ENCODE measurements around the gene CTTN.

The CTTN gene

DNA sequence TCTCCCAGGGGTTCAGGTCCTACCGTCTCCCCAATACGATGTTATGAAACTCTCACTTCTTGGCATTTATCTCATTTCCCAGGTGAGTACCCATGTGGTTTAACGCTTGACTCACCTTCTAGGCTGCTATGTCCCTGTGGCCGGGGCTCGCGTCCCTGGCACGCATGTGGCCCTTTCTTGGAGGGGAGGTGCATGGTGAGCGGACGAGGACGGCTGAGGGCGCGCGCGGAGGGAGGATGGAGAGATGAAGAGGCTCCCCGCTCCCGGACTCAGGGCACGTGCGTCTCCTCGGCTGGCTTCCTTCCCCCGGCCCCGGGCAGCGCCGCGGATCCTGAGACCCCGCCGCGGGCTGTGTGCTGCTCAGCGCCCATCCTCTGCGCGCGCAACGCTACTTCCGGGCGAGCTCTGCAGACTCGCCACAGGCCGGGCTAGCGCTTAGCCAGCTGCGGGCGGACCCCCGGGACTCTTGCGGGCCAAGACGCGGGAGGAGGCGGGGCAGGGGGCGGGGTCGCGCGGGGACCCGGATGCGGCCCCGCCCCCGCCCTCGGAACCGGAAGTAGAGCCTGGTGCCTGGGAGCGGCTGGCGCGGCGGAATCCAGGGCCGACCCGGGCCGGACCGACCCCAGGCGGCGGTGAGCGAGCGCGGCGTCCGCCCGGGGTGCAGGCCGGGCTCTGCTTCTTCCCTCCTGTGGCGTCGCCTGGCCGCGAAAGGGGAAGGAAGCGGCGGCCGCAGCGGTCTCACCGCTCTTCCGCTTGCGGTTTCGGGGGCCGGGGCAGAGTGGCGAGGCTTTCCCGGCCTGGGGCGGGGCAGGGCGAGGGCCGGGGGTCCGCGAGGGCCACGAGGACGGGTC, at the start of gene CTTN:
Gene CTTN, plus strand, starts transcription at position 547 of the 851 bp plus-strand sequence. CDS start 8,769 bp downstream, outside the sequence.
- peak; percentile 55 to 59 for DNase-seq (ENCODE audit: low read depth in 2 of 2)

GRCh38 chr11:70348608-70349007, 49.7 kb upstream of the CTTN start:
- no peak for DNase-seq (ENCODE audit: low read depth in 2 of 2)

DNA sequence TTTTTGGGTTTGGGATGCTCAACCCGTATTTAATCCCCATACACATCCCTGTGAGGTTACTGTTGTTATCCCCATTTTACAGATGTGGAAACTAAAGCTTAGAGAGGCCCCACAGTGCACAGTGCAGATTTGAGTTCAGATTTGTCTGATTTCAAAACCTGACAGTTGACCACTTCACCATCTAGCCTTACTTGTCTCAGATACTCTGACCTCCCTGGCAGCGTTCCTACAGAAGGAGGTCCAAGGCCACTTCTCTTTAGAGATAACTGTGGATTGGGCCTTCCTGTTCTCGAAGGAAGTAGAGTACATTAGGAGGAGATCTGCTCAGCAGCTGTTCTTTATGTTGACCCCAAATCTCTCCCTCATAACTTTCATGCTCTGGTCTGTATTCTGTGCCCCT, 46.7 kb upstream of the CTTN start:
- no peak for DNase-seq (ENCODE audit: low read depth in 2 of 2)

DNA sequence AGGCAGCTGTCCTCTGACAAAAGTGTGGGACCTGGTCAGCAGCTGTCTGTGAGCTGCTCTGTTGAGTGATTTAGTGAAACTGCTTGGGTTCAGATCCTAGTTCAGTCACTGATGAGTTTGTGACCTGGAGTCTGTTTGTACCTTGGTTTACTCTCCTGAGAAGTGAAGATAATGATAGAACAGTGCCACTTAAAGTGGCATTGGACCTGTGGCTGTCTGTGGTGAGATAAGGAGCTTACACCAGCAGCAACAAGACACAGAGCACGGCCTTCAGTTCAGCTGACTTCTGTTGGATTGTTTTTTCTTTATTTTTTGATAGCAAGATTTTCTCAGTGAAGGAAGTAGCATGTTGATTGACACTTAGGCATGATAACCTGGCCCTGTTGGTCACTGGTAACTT, 46.2 kb upstream of the CTTN start:
- DNase-seq (ENCODE audit: low read depth in 2 of 2): no peak

DNA sequence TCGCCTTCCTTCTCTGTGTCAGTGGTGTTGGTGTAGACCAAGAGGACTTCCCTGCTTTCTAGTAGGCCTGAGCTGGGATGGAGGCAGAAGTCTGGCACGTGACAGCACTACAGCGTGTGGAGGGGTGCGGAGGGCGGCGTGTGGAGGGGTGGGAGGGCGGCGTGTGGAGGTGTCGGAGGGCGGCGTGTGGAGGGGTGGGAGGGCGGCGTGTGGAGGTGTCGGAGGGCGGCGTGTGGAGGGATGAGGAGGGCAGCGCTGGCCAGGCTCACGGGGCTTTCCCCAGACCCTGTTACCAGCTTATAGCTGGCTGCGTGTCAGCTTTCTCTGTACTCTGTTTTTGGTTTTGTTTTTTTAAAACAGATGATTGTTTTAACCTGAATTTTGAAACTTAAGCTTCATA, 45.7 kb upstream of the CTTN start:
- DNase-seq (ENCODE audit: low read depth in 2 of 2): no peak

GRCh38 chr11:70353329-70353728, 45.0 kb upstream of the CTTN start:
- no peak for DNase-seq (ENCODE audit: low read depth in 2 of 2)

GRCh38 chr11:70353900-70354568, 44.3 kb upstream of the CTTN start:
- no peak for DNase-seq (ENCODE audit: low read depth in 2 of 2)

GRCh38 chr11:70354629-70355028, 43.7 kb upstream of the CTTN start:
- no peak for DNase-seq (ENCODE audit: low read depth in 2 of 2)

GRCh38 chr11:70358753-70359152, 39.6 kb upstream of the CTTN start:
- no peak for DNase-seq (ENCODE audit: low read depth in 2 of 2)

- no peak for DNase-seq (ENCODE audit: low read depth in 2 of 2)
Observed at GRCh38 chr11:70359451-70360205, 38.7 kb upstream of the CTTN start.

DNA sequence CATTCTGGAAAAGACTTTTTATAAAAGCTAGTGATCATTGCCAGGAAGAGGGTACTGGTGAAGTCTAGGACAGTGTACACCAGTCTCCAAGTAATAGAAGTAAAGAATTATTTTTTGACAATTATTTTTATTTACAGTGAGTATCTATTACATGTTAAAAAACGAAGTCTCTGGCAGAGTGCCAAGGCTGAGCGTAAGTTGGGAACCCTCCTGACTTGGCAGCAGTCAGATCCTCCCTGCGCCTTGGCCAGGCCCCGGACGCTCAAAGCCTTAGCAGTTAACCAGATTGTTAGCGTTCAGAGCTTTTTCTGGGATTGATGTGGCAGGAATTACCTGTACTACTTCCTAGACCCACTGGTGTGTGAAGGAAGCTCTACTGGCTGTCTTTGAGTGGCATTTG, 38.1 kb upstream of the CTTN start:
- no peak for DNase-seq (ENCODE audit: low read depth in 2 of 2)

GRCh38 chr11:70364178-70364577, 34.2 kb upstream of the CTTN start:
- no peak for DNase-seq (ENCODE audit: low read depth in 2 of 2)

DNA sequence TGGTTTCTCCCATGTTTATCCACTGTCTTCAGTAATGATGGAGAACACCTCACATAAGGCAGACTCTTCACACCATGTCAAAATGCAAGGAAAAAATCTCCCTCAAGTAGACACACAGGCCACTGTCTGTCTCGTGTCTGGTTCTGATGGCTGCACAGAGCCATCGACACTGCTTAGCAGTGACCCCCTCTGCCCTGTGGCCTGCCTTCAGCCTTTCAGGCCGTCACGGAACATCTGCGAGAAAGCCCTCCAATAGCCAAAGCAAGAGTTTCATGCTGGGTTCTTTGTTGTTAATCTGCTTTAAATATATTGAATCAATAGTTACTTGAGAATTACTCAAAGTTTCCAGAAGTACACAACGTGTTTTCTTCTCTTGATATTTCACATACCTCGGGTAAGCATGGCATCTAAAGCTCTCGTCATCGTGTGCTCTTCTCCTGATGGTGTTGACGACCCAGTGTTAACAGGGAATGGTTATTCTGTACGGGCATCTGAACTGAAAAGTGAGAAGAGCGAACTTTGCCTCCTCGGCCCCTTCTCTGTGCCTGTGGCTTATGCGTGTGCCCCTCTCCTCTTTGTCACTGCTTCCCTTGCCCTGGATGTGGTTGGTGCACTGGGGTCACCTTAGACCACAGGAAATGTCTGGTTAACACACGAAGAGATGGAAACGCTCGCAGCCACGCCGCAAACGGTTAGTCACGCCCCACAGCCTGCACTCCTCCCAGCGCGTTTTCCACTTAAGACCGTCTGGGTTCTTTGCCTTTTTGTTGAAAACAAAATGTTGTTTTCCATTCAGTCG, 33.4 kb upstream of the CTTN start:
- no peak for DNase-seq (ENCODE audit: low read depth in 2 of 2)

GRCh38 chr11:70365544-70365927, 32.8 kb upstream of the CTTN start:
- DNase-seq (ENCODE audit: low read depth in 2 of 2): no peak

GRCh38 chr11:70367071-70367470, 31.3 kb upstream of the CTTN start:
- DNase-seq (ENCODE audit: low read depth in 2 of 2): no peak

DNA sequence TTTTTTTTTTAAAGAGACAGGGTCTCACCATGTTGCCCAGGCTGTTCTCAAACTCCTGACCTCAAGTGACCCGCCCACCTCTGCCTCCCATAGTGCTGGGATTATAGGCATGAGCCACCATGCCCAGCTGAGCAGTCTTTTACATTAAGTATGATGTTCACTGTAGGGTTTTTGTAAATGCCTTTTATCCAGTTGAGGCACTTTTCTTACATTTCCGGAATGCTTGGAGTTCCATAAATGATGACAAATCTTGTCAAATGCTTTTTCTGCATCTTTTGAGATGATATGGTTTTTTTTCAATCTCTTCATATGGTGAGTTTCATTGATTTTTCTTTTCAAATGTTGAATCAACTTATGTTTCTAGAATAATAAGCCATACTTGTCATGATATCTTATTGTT, 29.4 kb upstream of the CTTN start:
- DNase-seq (ENCODE audit: low read depth in 2 of 2): no peak

DNA sequence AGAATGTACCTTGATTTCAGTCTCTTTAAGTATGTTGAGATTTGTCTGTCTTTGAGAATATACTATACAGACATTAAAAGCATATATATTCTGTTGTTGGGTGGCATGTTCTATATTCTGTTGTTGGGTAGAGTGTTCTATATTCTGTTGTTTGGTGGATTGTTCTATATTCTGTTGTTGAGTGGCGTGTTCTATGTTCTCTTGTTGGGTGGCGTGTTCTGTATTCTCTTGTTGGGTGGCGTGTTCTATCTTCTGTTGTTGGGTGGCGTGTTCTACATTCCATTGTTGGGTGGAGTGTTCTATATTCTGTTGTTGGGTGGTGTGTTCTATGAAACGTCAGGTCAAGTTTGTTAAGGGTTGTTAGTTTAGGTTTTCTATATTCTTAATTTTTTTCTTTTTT, 27.1 kb upstream of the CTTN start:
- no peak for DNase-seq (ENCODE audit: low read depth in 2 of 2)

DNA sequence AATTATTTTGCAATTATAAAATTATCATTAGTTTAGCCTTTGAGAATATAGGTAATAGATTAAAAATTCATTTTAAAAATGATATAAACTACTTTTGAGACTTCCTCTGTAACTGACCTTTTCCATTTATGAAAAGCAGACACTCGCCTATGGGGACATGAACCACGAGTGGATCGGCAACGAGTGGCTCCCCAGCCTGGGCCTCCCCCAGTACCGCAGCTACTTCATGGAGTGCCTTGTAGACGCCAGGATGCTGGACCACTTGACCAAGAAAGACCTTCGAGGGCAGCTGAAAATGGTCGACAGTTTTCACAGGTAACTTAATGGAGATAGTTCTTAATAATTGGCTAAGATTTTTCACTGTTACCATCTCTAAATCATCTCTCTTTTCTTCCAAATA, 26.3 kb upstream of the CTTN start:
- DNase-seq (ENCODE audit: low read depth in 2 of 2): no peak

- no peak for DNase-seq (ENCODE audit: low read depth in 2 of 2)
Observed at GRCh38 chr11:70376621-70377020, 21.7 kb upstream of the CTTN start.

- no peak for DNase-seq (ENCODE audit: low read depth in 2 of 2)
Observed at GRCh38 chr11:70377645-70378044, 20.7 kb upstream of the CTTN start.

DNA sequence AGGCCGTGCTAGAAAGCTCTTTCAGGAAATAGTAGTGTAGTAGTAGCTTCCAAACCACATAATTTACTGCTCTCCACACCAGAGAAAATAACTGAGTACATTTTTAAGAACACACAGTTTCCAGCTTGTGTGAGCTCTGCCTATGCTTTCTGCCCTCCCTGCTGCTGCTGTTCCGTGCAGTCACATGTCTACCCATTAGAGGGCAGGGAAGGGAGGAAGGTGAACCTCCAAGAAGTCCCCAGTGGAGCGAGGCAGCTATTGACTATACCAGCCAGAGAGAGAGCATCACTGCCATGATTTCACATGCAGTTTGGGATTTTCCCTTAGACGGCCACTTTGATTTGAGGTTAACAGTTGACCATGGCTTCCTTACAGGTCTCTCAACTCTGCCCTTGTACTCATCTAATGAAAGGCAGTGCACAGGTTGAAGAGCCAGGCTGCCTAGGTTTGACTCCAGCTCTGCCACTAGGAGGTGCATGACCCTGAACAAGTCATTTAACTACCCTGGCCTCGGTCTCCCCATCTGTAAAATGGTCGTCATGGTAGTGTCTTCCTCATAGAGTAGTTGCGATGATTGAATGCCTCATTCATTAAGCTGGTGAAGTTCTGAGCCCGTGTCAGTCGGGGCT, 19.7 kb upstream of the CTTN start:
- no peak for DNase-seq (ENCODE audit: low read depth in 2 of 2)
